ENCODE measurements around the gene ADGRF3.
"Not testable (repeated sequence)": the region's sequence is repeated elsewhere in the genome, so short reads cannot be mapped to it uniquely, and the experiment has no call there.

ADGRF3 gene, protein sequence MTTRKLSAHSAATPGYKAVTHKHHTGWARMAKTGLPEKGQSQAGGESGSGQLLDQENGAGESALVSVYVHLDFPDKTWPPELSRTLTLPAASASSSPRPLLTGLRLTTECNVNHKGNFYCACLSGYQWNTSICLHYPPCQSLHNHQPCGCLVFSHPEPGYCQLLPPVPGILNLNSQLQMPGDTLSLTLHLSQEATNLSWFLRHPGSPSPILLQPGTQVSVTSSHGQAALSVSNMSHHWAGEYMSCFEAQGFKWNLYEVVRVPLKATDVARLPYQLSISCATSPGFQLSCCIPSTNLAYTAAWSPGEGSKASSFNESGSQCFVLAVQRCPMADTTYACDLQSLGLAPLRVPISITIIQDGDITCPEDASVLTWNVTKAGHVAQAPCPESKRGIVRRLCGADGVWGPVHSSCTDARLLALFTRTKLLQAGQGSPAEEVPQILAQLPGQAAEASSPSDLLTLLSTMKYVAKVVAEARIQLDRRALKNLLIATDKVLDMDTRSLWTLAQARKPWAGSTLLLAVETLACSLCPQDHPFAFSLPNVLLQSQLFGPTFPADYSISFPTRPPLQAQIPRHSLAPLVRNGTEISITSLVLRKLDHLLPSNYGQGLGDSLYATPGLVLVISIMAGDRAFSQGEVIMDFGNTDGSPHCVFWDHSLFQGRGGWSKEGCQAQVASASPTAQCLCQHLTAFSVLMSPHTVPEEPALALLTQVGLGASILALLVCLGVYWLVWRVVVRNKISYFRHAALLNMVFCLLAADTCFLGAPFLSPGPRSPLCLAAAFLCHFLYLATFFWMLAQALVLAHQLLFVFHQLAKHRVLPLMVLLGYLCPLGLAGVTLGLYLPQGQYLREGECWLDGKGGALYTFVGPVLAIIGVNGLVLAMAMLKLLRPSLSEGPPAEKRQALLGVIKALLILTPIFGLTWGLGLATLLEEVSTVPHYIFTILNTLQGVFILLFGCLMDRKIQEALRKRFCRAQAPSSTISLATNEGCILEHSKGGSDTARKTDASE

GRCh38 chr2:26346454-26347053 lies at the start of gene ADGRF3:
Gene ADGRF3 (minus strand): TSS chr2:26346789. CDS start chr2:26346234, 555 bp downstream.
- no peak for DNase-seq

GRCh38 chr2:26395394-26395793 lies 48.8 kb upstream of the ADGRF3 start:
- DNase-seq = no peak

DNA sequence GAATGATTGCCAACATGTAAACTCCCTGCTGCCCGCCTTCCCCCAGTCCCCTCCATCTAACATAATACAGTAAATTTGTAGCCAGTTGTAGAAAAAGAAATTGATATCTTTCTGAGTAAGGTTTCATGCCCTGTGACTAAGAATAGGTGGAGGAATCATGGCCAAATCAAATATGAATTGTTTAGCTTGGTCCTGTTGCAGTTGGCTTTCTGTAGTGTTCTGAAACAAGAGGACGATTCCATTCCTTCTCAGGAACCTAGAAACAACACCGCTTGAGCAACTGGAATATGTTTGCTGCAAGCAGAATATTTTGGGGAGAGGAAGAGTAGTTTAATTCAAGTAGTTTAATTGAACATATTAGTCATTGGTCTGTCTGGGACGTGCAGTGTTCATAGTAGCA lies 48.1 kb upstream of the ADGRF3 start:
- DNase-seq = no peak

GRCh38 chr2:26387189-26387588 lies 40.6 kb upstream of the ADGRF3 start:
- DNase-seq = no peak

DNA sequence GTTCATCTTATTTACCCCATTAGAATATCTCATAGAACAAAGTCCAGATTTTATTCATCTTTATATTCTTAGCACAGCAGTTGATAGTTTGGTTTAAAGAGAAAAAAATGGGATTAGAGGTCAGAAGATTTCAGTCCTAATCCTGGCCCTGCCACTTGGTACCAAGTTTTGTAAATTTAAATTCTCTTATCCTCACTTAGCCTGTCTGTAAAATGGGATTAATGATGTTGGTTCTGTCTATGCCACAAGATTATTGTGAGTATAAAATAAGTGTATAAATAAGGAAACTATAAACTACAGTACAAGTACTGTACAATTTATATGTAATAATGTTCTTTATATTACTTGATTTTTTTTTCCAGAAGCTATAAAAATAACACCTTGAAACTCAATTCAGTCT lies 38.0 kb upstream of the ADGRF3 start:
- DNase-seq = no peak

DNA sequence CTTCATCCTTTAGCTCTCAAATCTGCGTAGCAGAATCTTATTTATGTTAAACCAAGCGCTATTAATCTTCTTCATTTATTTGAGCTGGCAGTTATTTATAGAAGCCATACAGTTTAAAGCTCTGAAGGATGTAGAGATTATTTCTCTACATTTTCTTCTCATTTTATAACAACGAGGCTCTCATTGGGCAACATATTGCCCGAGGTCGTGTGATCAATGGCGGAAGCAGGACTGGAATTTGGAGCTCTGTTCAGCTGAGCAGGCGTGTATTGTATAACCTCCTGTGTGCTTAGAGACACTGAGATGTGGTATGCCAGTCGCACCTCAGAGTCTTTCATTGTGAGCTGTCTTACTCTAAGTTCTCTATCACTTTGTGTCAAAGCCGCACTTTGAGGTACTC lies 37.6 kb upstream of the ADGRF3 start:
- DNase-seq = no peak

DNA sequence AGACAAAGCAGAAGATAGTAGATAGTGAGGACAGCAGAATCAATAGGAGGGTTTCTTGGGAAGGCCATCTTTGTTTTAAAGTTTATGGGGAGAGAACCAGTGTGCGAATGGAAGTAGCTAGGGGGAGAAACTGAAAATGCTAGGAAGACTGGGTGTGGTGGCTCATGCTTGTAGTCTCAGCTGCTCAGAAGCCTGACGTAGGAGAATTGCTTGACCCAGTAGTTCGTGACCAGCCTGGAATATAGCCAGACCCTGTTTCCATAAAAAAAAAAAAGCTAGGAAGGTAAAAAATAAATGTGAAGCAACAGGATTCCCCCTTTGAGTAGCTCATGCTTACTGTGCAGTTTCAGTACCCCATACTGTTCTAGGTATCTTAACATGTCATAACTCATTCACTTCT lies 36.0 kb upstream of the ADGRF3 start:
- DNase-seq = no peak

DNA sequence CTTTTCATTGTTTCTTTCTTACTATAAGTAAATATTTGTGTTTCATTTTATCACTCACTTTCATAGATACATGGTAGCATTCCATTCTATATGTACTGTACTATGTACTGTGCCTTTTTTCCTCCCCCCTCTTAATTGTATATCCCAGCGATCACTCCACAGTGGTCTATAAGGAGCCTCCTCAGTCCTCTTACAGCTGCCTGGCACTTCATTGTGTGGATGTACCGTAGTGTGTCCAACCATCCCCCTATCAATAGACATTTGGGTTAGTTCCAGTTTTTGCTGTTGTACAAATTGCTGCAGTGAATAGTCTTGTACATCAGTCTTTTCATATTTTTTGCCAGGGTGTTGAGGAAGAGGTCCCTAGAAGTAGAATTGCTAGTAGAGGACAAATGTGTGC lies 33.7 kb upstream of the ADGRF3 start:
- DNase-seq = no peak

- no peak for DNase-seq
These were observed 30.2 kb upstream of the ADGRF3 start for GRCh38 chr2:26376799-26377198.

- not testable (repeated sequence) for DNase-seq
These were observed 24.3 kb upstream of the ADGRF3 start for GRCh38 chr2:26370909-26371308.

GRCh38 chr2:26369664-26370063 lies 23.1 kb upstream of the ADGRF3 start:
- DNase-seq = not testable (repeated sequence)

- no peak for DNase-seq
These were observed 20.4 kb upstream of the ADGRF3 start for GRCh38 chr2:26366957-26367356.

GRCh38 chr2:26364669-26365068 lies 18.1 kb upstream of the ADGRF3 start:
- DNase-seq = no peak

- DNase-seq = no peak
These were observed 17.4 kb upstream of the ADGRF3 start for GRCh38 chr2:26363958-26364357.

DNA sequence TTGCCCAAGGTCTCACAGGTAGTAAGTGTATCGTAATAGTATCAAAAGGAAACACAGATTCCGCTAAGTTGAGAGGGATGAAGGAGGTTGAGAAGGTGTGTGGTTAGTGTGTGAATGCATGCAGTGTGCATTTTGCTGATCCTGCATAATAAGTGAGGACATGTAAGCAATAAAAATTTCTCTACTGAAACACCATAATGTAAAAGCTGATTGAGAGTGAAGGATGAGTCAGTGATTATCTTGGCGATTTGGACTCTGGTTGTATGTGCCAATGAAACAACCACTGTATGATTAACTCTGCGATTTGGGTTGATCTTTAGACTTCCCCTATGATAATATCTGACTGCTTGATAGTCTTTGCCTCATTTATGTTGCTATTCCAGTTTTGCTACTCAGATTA lies 16.7 kb upstream of the ADGRF3 start:
- DNase-seq = no peak

DNA sequence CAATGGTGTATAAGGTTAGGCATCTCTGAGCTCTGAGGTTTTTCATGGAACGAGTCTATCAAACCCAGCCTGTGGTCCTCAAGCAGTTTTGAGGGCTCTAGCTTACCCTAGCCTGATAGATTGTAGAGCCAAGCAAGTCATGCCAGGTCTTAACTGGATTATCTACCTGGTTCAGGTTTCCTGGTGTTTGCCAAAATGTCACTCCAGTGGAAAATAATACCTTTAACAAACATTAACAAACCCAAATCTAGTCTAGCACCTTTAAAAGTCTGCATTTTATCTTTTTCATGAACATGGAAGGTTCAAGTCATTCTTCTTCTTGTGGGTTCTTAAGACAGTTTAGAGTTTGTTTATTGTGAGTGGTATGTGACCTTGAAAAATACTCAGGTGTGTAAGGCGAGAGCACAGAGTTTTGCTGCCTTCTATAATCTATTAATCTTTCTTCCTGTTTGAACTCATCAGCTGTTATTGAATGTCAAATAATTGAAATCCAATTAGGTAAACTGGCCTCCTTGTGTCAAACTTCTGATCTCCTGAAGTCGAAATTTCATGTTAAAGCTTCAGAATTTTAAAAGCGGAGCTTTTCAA lies 13.4 kb upstream of the ADGRF3 start:
- DNase-seq = no peak

DNA sequence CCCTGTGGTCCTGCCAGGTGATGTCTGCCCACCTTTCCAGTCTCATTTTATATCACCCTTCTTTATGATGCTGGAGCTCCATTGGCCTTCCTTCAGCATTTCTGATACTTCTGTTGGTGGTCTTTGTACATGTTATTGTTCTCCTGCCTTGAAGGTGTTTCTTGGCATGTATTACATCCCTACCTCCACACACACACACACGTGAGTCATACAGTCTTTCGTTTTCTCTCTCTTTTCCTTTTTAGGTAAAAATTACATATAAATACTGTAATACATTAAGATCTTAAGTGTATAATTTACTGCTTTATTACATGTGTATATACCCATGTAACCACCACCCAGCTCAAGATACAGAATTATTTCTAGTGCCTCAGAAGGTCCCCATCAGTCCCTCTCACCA lies 10.2 kb upstream of the ADGRF3 start:
- no peak for DNase-seq

DNA sequence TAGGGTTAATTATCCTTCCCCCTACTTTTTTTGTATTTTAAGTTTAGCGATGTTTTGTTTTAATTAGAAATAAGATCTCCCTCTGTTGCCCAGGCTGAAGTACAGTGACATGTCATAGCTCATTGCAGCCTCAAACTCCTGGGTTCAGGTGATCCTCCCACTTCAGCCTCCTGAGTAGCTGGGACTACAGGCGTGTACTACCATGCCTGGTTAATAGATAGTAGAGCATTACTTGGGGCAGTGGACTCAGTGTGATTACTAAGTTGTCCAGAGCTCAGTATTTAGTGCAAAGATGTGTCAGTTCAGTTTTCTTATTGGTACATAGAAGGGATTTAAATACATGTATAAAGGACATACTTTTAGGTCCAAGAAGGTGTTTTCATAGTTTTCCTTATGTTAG lies 9.5 kb upstream of the ADGRF3 start:
- DNase-seq = no peak

DNA sequence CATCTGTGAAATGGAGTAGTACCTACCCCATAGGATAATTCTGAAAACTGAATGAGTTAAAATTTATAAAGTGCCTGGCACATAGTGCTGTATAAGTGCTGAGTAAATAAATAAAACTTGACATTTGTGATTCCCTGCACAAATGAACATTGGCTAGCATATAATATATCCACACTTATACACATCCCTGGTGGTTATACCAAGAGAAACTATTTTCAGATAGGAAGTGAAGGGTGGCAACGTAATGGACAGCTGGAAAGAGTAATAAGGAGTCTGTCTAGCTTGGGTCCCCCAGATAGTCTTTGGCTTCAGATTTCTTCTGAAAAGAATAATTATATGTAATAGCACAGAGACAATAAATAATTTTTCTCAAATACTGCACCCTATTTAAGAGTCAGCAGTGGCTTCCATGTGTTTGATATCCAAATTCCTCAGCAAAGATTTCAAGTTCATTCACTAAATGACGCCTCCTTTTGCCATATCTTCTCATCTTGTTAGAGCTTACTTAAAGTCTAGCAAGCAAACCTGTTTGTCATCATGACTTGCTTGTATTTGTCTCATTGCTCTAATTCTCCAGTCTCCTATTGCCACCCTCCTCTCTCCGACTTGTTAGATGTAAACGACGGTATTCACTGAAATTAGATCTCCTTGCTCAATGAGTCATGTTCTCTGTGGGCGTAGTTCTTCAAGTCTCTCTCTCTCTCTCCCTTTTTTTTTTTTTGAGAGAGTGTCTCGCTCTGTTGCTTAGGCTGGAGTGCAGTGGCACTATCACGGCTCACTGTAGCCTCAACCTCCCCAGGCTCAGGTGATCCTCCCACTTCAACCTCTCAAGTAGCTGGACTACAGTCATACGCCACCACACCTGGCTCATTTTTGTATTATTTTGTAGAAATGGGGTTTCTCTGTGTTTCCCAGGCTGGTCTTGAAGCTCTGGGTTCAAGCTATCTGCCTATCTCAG lies 8.7 kb upstream of the ADGRF3 start:
- DNase-seq = no peak

- not testable (repeated sequence) for DNase-seq
These were observed 7.9 kb upstream of the ADGRF3 start for GRCh38 chr2:26354469-26354868.

GRCh38 chr2:26352892-26353291 lies 6.3 kb upstream of the ADGRF3 start:
- DNase-seq = no peak
